NCI-H82 treated with DMSO at 0.1 percent for 48 hours (cell line): ENCODE data around the gene STAT3.
"Not testable (repeated sequence)": the region's sequence is repeated elsewhere in the genome, so short reads cannot be mapped to it uniquely, and the experiment has no call there.

ENCODE experiments used
- DNase-seq: peaks from one replicate; lab custom pipeline; 2025; ENCODE audit not compliant: unreplicated experiment; lab: John Stamatoyannopoulos, UW

STAT3 gene

GRCh38 chr17:42388381-42389134, at the start of gene STAT3:
Gene STAT3 (minus strand): TSS chr17:42388442. CDS start chr17:42348516, 39,926 bp downstream.
- DNase-seq: peak; percentile 100

- DNase-seq: no peak
These were observed 48.1 kb upstream of the STAT3 start for GRCh38 chr17:42436391-42436790.

- DNase-seq: no peak
These were observed 43.5 kb upstream of the STAT3 start for GRCh38 chr17:42431758-42432161.

GRCh38 chr17:42429726-42430447, 41.6 kb upstream of the STAT3 start:
- no peak for DNase-seq

- no peak for DNase-seq
These were observed 40.1 kb upstream of the STAT3 start for GRCh38 chr17:42428141-42428944.

- DNase-seq: no peak
These were observed 36.9 kb upstream of the STAT3 start for GRCh38 chr17:42424991-42425610.

GRCh38 chr17:42423766-42424165, 35.5 kb upstream of the STAT3 start:
- no peak for DNase-seq

GRCh38 chr17:42422958-42423712, 34.9 kb upstream of the STAT3 start, which contains the start of gene CAVIN1:
Gene CAVIN1 (minus strand): TSS chr17:42423256. CDS start chr17:42423097, 159 bp downstream.
- no peak for DNase-seq

GRCh38 chr17:42422412-42422957, 34.2 kb upstream of the STAT3 start:
- no peak for DNase-seq

GRCh38 chr17:42421507-42422338, 33.5 kb upstream of the STAT3 start:
- DNase-seq: no peak

- no peak for DNase-seq
These were observed 32.9 kb upstream of the STAT3 start for GRCh38 chr17:42421136-42421506.

GRCh38 chr17:42417981-42418380, 29.7 kb upstream of the STAT3 start:
- not testable (repeated sequence) for DNase-seq

- DNase-seq: no peak
These were observed 26.6 kb upstream of the STAT3 start for GRCh38 chr17:42414704-42415409.

- no peak for DNase-seq
These were observed 25.3 kb upstream of the STAT3 start for GRCh38 chr17:42413464-42414040.

- DNase-seq: no peak
These were observed 23.9 kb upstream of the STAT3 start for GRCh38 chr17:42411905-42412679.

GRCh38 chr17:42411361-42411760, 23.1 kb upstream of the STAT3 start:
- no peak for DNase-seq

- DNase-seq: no peak
These were observed 22.1 kb upstream of the STAT3 start for GRCh38 chr17:42410319-42410685.
